Trophoblast cell (in vitro differentiated cells and primary cell): ENCODE results near the gene HOXB1.
A peak's percentile ranks its signal among the peaks of the same experiment; 100 is the strongest.

ENCODE experiments used
- DNase-seq, 2 donors: peaks; one replicate each; pipeline ENCODE4 v3.0.0-alpha.2; 2016
- H2AFZ ChIP-seq: 2 replicates; pipeline ENCODE4 v1.6.1; 2013; ENCODE audit warnings: low read length, moderate library complexity, mild to moderate bottlenecking; ENCODE audit not compliant: insufficient read depth, poor library complexity
- H2AK5ac ChIP-seq: 2 replicates; pipeline ENCODE4 v1.6.1; 2013; ENCODE audit warnings: mild to moderate bottlenecking, low read length
- H2BK120ac ChIP-seq: 2 replicates; pipeline ENCODE4 v1.6.1; 2013; ENCODE audit warnings: low read length, mild to moderate bottlenecking, moderate library complexity; ENCODE audit not compliant: insufficient read depth, poor library complexity
- H2BK12ac ChIP-seq: 2 replicates; pipeline ENCODE4 v1.6.1; 2013; ENCODE audit warnings: mild to moderate bottlenecking, low read length, moderate library complexity
- H2BK5ac ChIP-seq: 2 replicates; pipeline ENCODE4 v1.6.1; 2013; ENCODE audit warnings: low read length, low read depth, moderate library complexity, mild to moderate bottlenecking; ENCODE audit not compliant: poor library complexity
- H3K14ac ChIP-seq: 2 replicates; pipeline ENCODE4 v1.6.1; 2013; ENCODE audit warnings: mild to moderate bottlenecking, low read length
- H3K18ac ChIP-seq: 2 replicates; pipeline ENCODE4 v1.6.1; 2013; ENCODE audit warnings: mild to moderate bottlenecking, low read length
- H3K23ac ChIP-seq: 2 replicates; pipeline ENCODE4 v1.6.1; 2013; ENCODE audit warnings: low read length
- H3K27ac ChIP-seq: 2 replicates; pipeline ENCODE4 v1.5.1; 2013; ENCODE audit warnings: low read depth, mild to moderate bottlenecking, inconsistent platforms, low read length, moderate library complexity
- H3K27me3 ChIP-seq: 2 replicates; pipeline ENCODE4 v1.6.1; 2013; ENCODE audit warnings: inconsistent platforms, mild to moderate bottlenecking, low read length, moderate library complexity; ENCODE audit not compliant: insufficient read depth
- H3K36me3 ChIP-seq, 2 experiments: 1 replicate in 1 of 2; 2 replicates in 1 of 2; pipeline ENCODE4 v1.6.1; 2013; ENCODE audit warnings: low read length in 2 of 2, mild to moderate bottlenecking in 2 of 2, moderate library complexity in 1 of 2; ENCODE audit not compliant: insufficient read depth in 2 of 2, control insufficient read depth in 1 of 2
- H3K4ac ChIP-seq: 2 replicates; pipeline ENCODE4 v1.6.1; 2013; ENCODE audit warnings: low read depth, mild to moderate bottlenecking, low read length, moderate library complexity
- H3K4me1 ChIP-seq, 2 experiments: 1 replicate in 1 of 2; 2 replicates in 1 of 2; pipeline ENCODE4 v1.6.1; 2013; ENCODE audit warnings: low read length in 2 of 2, mild to moderate bottlenecking in 2 of 2, moderate library complexity in 1 of 2; ENCODE audit not compliant: insufficient read depth in 2 of 2, control insufficient read depth in 1 of 2
- H3K4me2 ChIP-seq: 2 replicates; pipeline ENCODE4 v1.6.1; 2013; ENCODE audit warnings: inconsistent platforms, mild to moderate bottlenecking, low read length, moderate library complexity
- H3K4me3 ChIP-seq: 2 replicates; pipeline ENCODE4 v1.5.1; 2013; ENCODE audit warnings: mild to moderate bottlenecking, low read depth, low read length, inconsistent platforms
- H3K79me1 ChIP-seq: one replicate; pipeline ENCODE4 v1.6.1; 2013; ENCODE audit warnings: low read length
- H3K79me2 ChIP-seq: 2 replicates; pipeline ENCODE4 v1.6.1; 2013; ENCODE audit warnings: low read length, mild to moderate bottlenecking; ENCODE audit not compliant: control insufficient read depth, insufficient read depth, poor library complexity
- H3K9ac ChIP-seq: 2 replicates; pipeline ENCODE4 v1.6.1; 2013; ENCODE audit warnings: mild to moderate bottlenecking, low read length
- H3K9me3 ChIP-seq: 2 replicates; pipeline ENCODE4 v1.6.1; 2013; ENCODE audit warnings: low read depth, mild to moderate bottlenecking, control low read depth, inconsistent platforms, low read length; ENCODE audit not compliant: insufficient read depth
- H4K12ac ChIP-seq: 2 replicates; pipeline ENCODE4 v1.6.1; 2013; ENCODE audit warnings: low read depth, mild to moderate bottlenecking, low read length, moderate library complexity
- H4K8ac ChIP-seq: 2 replicates; pipeline ENCODE4 v1.6.1; 2013; ENCODE audit warnings: low read depth, mild to moderate bottlenecking, low read length, moderate library complexity
- H4K91ac ChIP-seq: one replicate; pipeline ENCODE4 v1.6.1; 2013; ENCODE audit warnings: low read depth, mild to moderate bottlenecking, low read length, moderate library complexity
- WGBS: extraction: QIAGEN DNeasy Blood & Tissue Kit; methylation state at CpG from one replicate; pipeline ENCODE4 v1.1.7; 2013; ENCODE audit warnings: missing lambda C conversion rate; ENCODE audit not compliant: insufficient read length, insufficient coverage; ENCODE audit errors: extremely low coverage; 5-methylcytosine and 5-hydroxymethylcytosine counted together

The HOXB1 gene

GRCh38 chr17:48565925-48566710, 35.3 kb upstream of the HOXB1 start:
- Histone ChIP-seq H3K27me3 (peaks cover 11% of the 10 kb centered on the region), H2AK5ac (no peak overlapping the region), H4K91ac (no peak overlapping the region)

GRCh38 chr17:48565022-48565554, 34.3 kb upstream of the HOXB1 start:
- Histone ChIP-seq H3K79me1 (peaks cover 6% of the 10 kb centered on the region), H4K91ac (no peak overlapping the region), H3K14ac (no peak overlapping the region), H3K4ac (no peak overlapping the region), H2AK5ac (no peak overlapping the region), H3K36me3 (peaks cover 0 to 2% of the 10 kb centered on the region in 2 experiments), H3K79me2 (no peaks in the 10 kb centered on the region), H3K4me1 (peaks cover 9 to 18% of the 10 kb centered on the region in 2 experiments), H2BK5ac (no peak overlapping the region), H3K9me3 (peaks cover 4% of the 10 kb centered on the region), H2BK120ac (no peak overlapping the region), H3K27me3 (peaks cover 11% of the 10 kb centered on the region), H3K9ac (no peak overlapping the region), H3K4me3 (no peak overlapping the region), H3K4me2 (no peak overlapping the region), H4K8ac (no peak overlapping the region), H4K12ac (no peak overlapping the region), H2BK12ac (no peak overlapping the region), H3K18ac (no peak overlapping the region), H3K27ac (no peak overlapping the region), H3K23ac (no peak overlapping the region), H2AFZ (no peak overlapping the region)
- WGBS: no CpG with 5 or more reads among the region's 2 CpGs
- no peak for DNase-seq

More at GRCh38 chr17:48565925-48566710, 35.3 kb upstream of the HOXB1 start:
- Histone ChIP-seq H3K27ac (no peak overlapping the region), H3K4me3 (no peak overlapping the region), H3K23ac (no peak overlapping the region), H3K18ac (no peak overlapping the region), H3K9me3 (peaks cover 4% of the 10 kb centered on the region), H2BK120ac (no peak overlapping the region), H4K12ac (no peak overlapping the region), H3K9ac (no peak overlapping the region), H3K4me2 (no peak overlapping the region), H3K79me2 (no peaks in the 10 kb centered on the region), H3K4ac (no peak overlapping the region), H3K14ac (no peak overlapping the region), H4K8ac (no peak overlapping the region), H3K79me1 (peaks cover 13% of the 10 kb centered on the region), H3K4me1 (peaks cover 18 to 26% of the 10 kb centered on the region in 2 experiments), H3K36me3 (peaks cover 0 to 2% of the 10 kb centered on the region in 2 experiments), H2BK12ac (no peak overlapping the region), H2BK5ac (no peak overlapping the region), H2AFZ (no peak overlapping the region)
- WGBS: no CpG with 5 or more reads among the region's 4 CpGs
- DNase-seq: no peak

- Histone ChIP-seq H3K27me3 (peaks cover 13% of the 10 kb centered on the region), H3K4me3 (peak overlapping the region; percentile 63), H3K18ac (peak overlapping the region; percentile 85), H3K4me1 (peaks cover 7 to 16% of the 10 kb centered on the region in 2 experiments), H3K4ac (no peak overlapping the region), H3K14ac (peak overlapping the region; percentile 66), H3K9me3 (peaks cover 7% of the 10 kb centered on the region), H4K8ac (peak overlapping the region; percentile 70), H2BK5ac (no peak overlapping the region), H3K9ac (no peak overlapping the region), H4K12ac (peak overlapping the region; percentile 27), H2AK5ac (peak overlapping the region; percentile 3), H4K91ac (peak overlapping the region; percentile 72), H2BK120ac (peak overlapping the region; percentile 21), H2AFZ (no peak overlapping the region), H2BK12ac (peak overlapping the region; percentile 41), H3K36me3 (peaks cover 0 to 2% of the 10 kb centered on the region in 2 experiments), H3K79me2 (no peaks in the 10 kb centered on the region), H3K27ac (no peak overlapping the region), H3K79me1 (peaks cover 3% of the 10 kb centered on the region), H3K23ac (no peak overlapping the region), H3K4me2 (peak overlapping the region; percentile 63)
- DNase-seq: no peak
- WGBS: no CpG with 5 or more reads among the region's 73 CpGs
These were observed 33.6 kb upstream of the HOXB1 start for GRCh38 chr17:48564188-48565021.

GRCh38 chr17:48563867-48564187, 33.0 kb upstream of the HOXB1 start:
- no peak overlapping the region for H3K4ac ChIP-seq
- H2AK5ac ChIP-seq: no peak overlapping the region
- no peak overlapping the region for H2AFZ ChIP-seq
- no peak overlapping the region for H3K4me3 ChIP-seq
- H4K12ac ChIP-seq: no peak overlapping the region
- no peak for DNase-seq
- no peak overlapping the region for H2BK12ac ChIP-seq
- H4K91ac ChIP-seq: peak overlapping the region; percentile 31
- H3K18ac ChIP-seq: no peak overlapping the region
- no peak overlapping the region for H3K23ac ChIP-seq
- H3K79me2 ChIP-seq: no peaks in the 10 kb centered on the region
- WGBS: no CpG with 5 or more reads among the region's 10 CpGs
- peak overlapping the region; percentile 34 for H3K4me2 ChIP-seq
- H3K9ac ChIP-seq: no peak overlapping the region
- H3K36me3 ChIP-seq: peaks cover 0 to 2% of the 10 kb centered on the region in 2 experiments
- peaks cover 13% of the 10 kb centered on the region for H3K27me3 ChIP-seq
- H2BK120ac ChIP-seq: no peak overlapping the region
- peaks cover 7% of the 10 kb centered on the region for H3K9me3 ChIP-seq
- H3K27ac ChIP-seq: no peak overlapping the region
- H4K8ac ChIP-seq: no peak overlapping the region
- no peak overlapping the region for H3K14ac ChIP-seq
- peaks cover 7 to 12% of the 10 kb centered on the region in 2 experiments for H3K4me1 ChIP-seq
- peaks cover 3% of the 10 kb centered on the region for H3K79me1 ChIP-seq
- no peak overlapping the region for H2BK5ac ChIP-seq
